ENCODE measurements around the gene PARP3. TPM values are rescaled to one million over a fixed set of nuclear protein-coding genes. Genes with fewer than 3 reads are reported as not detected.

Gene PARP3
- total and polyA plus RNA-seq, 2 of the 8 experiments (the other 6 are each of a cell fraction or from before 2014, with no cell fraction given): 1.3 to 1.6 TPM

DNA sequence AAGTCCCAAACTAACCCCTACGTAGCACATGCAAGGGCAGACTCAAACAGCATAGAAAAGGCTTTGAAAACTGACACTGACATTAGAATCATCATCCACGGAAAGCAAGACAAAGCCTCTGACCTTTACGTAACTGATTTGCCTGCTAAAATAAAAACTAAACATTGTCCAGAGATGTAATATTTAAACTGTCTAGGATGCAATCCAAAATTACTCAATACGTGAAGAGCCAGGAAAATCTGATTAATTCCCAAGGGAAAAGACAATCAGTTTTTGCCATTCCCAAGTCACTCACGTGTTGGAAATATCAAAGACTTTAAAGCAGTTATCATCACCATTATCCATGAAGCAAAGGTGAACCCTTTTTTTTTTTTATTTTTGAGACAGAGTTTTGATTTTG is 25.7 kb upstream of the PARP3 start:
- Histone ChIP-seq H2BK120ac (replicated peaks; ENCODE audit: low read depth, low read length) (no peak overlapping the region), H3K56ac (replicated peaks; ENCODE audit: insufficient read length, low read depth, low read length) (no peak overlapping the region), H3K18ac (ENCODE audit: extremely low read depth, low read length) (no peak overlapping the region), H3K9ac (replicated peaks in 1 of 4; ENCODE audit: extremely low read depth in 1 of 4, low read depth in 3 of 4, low read length in 3 of 4) (no peak overlapping the region), H3K14ac (ENCODE audit: insufficient read length) (no peak overlapping the region), H4K8ac (ENCODE audit: extremely low read depth, insufficient read depth, low read length) (no peak overlapping the region), H3K4me2 (ENCODE audit: insufficient read depth in 1 of 2, low read depth in 2 of 2, low read length in 2 of 2) (no peak overlapping the region), H3K4me1 (replicated peaks in 1 of 4; ENCODE audit: control insufficient read depth in 3 of 4, insufficient read depth in 4 of 4, low read length in 3 of 4) (peaks cover 0 to 3% (median under 1%) of the 10 kb centered on the region in 4 experiments; a peak in 2 of 7 replicates), H3K9me3 (ENCODE audit: insufficient read depth in 2 of 2, low read depth in 1 of 2, low read length in 1 of 2) (no peaks in the 10 kb centered on the region), H4K20me1 (replicated peaks in 1 of 2; ENCODE audit: control insufficient read depth in 1 of 2, insufficient read depth in 2 of 2, low read length in 2 of 2) (no peaks in the 10 kb centered on the region), H3K27ac (ENCODE audit: low read depth, low read length) (no peak overlapping the region), H4K5ac (ENCODE audit: insufficient read length, low read depth, low read length) (no peak overlapping the region), H3K23me2 (ENCODE audit: low read depth, low read length) (no peaks in the 10 kb centered on the region), H2BK20ac (ENCODE audit: low read length) (no peak overlapping the region), H3K36me3 (ENCODE audit: control insufficient read depth in 2 of 4, insufficient read depth in 4 of 4, low read length in 3 of 4) (no peaks in the 10 kb centered on the region), H3K4me3 (ENCODE audit: extremely low read depth in 1 of 4, insufficient read depth in 2 of 4, low read depth in 3 of 4, low read length in 4 of 4) (no peak overlapping the region), H3K79me1 (ENCODE audit: low read depth, low read length) (no peaks in the 10 kb centered on the region), H2AK5ac (ENCODE audit: low read depth, low read length) (no peak overlapping the region), H3K4ac (replicated peaks; ENCODE audit: insufficient read length, low read depth, low read length) (no peak overlapping the region), H2BK12ac (ENCODE audit: low read depth, low read length) (no peak overlapping the region), H3K79me2 (ENCODE audit: control insufficient read depth in 1 of 2, insufficient read depth in 2 of 2, low read length in 2 of 2) (no peaks in the 10 kb centered on the region), H3K27me3 (replicated peaks in 1 of 4; ENCODE audit: control insufficient read depth in 3 of 4, extremely low read depth in 1 of 4, insufficient read depth in 3 of 4, low read length in 3 of 4) (no peaks in the 10 kb centered on the region), H2BK15ac (ENCODE audit: low read length) (no peak overlapping the region), H3K23ac (ENCODE audit: insufficient read length) (no peak overlapping the region), H4K91ac (replicated peaks; ENCODE audit: insufficient read length, low read length) (no peak overlapping the region), H2BK5ac (ENCODE audit: low read depth, low read length) (no peak overlapping the region), H2AFZ (ENCODE audit: low read length) (no peak overlapping the region)
- ChIA-PET POLR2A (ENCODE audit: partially characterized antibody) (no interaction called here), CTCF (ENCODE audit: partially characterized antibody) (no interaction called here)
- FAIRE-seq (no peak), DNase-seq (ENCODE audit: low read depth in 1 of 2, low spot score in 2 of 2) (no peak)
- WGBS, 2 experiments (ENCODE audit: extremely low coverage in 1 of 2, insufficient coverage in 1 of 2, insufficient read length in 1 of 2, insufficient replicate concordance in 2 of 2, low coverage in 1 of 2, low lambda C conversion rate in 2 of 2, missing lambda C conversion rate in 1 of 2): 70% methylated on average over 5 of the region's 5 CpGs; no CpG with 5 or more reads in 1 of the 2 experiments
- TF ChIP-seq CBX5 (IDR thresholded peaks at IDR 0.05; ENCODE audit: low read depth, low read length): no peak
- TF ChIP-seq POLR2AphosphoS5 (IDR thresholded peaks at IDR 0.05; ENCODE audit: low read depth, low read length): no peak
- TF ChIP-seq KDM4A (IDR thresholded peaks at IDR 0.05; ENCODE audit: low read depth, low read length, severe bottlenecking): no peak
- TF ChIP-seq EGR1 (IDR thresholded peaks at IDR 0.05; ENCODE audit: borderline replicate concordance, low read depth, low read length): no peak
- TF ChIP-seq CEBPB (IDR thresholded peaks at IDR 0.05; ENCODE audit: low read depth, low read length): no peak
- TF ChIP-seq EP300 (IDR thresholded peaks at IDR 0.05; ENCODE audit: borderline replicate concordance in 1 of 2, low read depth in 2 of 2, low read length in 2 of 2): no peak
